IPS DF 4.7 (cell line): ENCODE data around the gene DNM3.
"Not testable (repeated sequence)": the region's sequence is repeated elsewhere in the genome, so short reads cannot be mapped to it uniquely, and the experiment has no call there.

Source experiments
- DNase-seq: peaks from one replicate; pipeline ENCODE4 v3.0.0-alpha.2; 2013; ENCODE audit warnings: low spot score; ENCODE audit errors: extremely low read depth

The DNM3 gene

GRCh38 chr1:172410027-172410426, 568.7 kb downstream of the DNM3 start:
- no peak for DNase-seq

- no peak for DNase-seq
Measured at GRCh38 chr1:172411791-172412338, 570.6 kb downstream of the DNM3 start.

GRCh38 chr1:172414331-172414730, 573.0 kb downstream of the DNM3 start:
- DNase-seq, result no peak

- DNase-seq, result no peak
Measured at GRCh38 chr1:172416496-172417035, 575.3 kb downstream of the DNM3 start.

GRCh38 chr1:172417557-172417956, 576.3 kb downstream of the DNM3 start:
- no peak for DNase-seq

- no peak for DNase-seq
Measured at GRCh38 chr1:172420385-172420784, 579.1 kb downstream of the DNM3 start, which contains the start of gene C1orf105. Gene C1orf105, plus strand, starts transcription at chr1:172420685. Its CDS starts 201 bp downstream, at chr1:172420886.

GRCh38 chr1:172421974-172422604, 580.8 kb downstream of the DNM3 start:
- no peak for DNase-seq

- DNase-seq, result no peak
Measured at GRCh38 chr1:172423336-172423735, 582.0 kb downstream of the DNM3 start.

GRCh38 chr1:172425339-172425738, 584.0 kb downstream of the DNM3 start:
- DNase-seq, result no peak

GRCh38 chr1:172427191-172427590, 585.9 kb downstream of the DNM3 start:
- no peak for DNase-seq

- no peak for DNase-seq
Measured at GRCh38 chr1:172429331-172430127, 588.2 kb downstream of the DNM3 start.

GRCh38 chr1:172430128-172430454, 588.8 kb downstream of the DNM3 start:
- no peak for DNase-seq

- no peak for DNase-seq
Measured at GRCh38 chr1:172431204-172431603, 589.9 kb downstream of the DNM3 start.

GRCh38 chr1:172431721-172432192, 590.5 kb downstream of the DNM3 start:
- no peak for DNase-seq

GRCh38 chr1:172437183-172437582, 595.9 kb downstream of the DNM3 start:
- DNase-seq, result not testable (repeated sequence)

- no peak for DNase-seq
Measured at GRCh38 chr1:172442404-172442803, 601.1 kb downstream of the DNM3 start.

- DNase-seq, result no peak
Measured at GRCh38 chr1:172442843-172443565, 601.7 kb downstream of the DNM3 start.

GRCh38 chr1:172443666-172444453, 602.6 kb downstream of the DNM3 start, which contains the start of gene PIGC:
Gene PIGC, minus strand, starts transcription at chr1:172444069. Its CDS starts 1,447 bp downstream, at chr1:172442622.
- DNase-seq, result peak; percentile 74

- no peak for DNase-seq
Measured at GRCh38 chr1:172446547-172446946, 605.2 kb downstream of the DNM3 start.

- no peak for DNase-seq
Measured at GRCh38 chr1:172447641-172448040, 606.3 kb downstream of the DNM3 start.
